NCI-H446 treated with DMSO at 0.1 percent for 48 hours (cell line): ENCODE measurements around the gene L3MBTL3.

Experiments used
- DNase-seq: peaks from one replicate; lab custom pipeline; 2025; lab: John Stamatoyannopoulos, UW

Gene L3MBTL3

DNA sequence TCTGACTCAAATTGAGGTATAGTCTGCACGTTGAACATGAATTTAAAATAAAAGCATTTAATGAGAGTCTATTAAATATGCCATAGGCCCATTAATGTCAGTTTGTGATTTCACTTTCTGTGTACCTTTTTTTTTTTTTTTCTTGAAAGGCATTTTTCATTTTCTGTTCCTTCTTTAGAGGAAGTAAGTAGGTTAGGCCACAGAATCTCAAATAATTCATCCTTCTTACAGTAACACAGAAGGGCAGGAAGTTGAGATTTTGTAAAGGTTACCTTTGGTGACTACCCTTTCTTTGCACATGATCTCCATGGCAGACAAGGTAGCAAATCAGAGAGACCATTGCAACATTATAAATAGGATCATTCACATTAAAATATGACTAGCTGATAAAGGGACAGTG lies 9.6 kb downstream of the L3MBTL3 start:
- DNase-seq = no peak

DNA sequence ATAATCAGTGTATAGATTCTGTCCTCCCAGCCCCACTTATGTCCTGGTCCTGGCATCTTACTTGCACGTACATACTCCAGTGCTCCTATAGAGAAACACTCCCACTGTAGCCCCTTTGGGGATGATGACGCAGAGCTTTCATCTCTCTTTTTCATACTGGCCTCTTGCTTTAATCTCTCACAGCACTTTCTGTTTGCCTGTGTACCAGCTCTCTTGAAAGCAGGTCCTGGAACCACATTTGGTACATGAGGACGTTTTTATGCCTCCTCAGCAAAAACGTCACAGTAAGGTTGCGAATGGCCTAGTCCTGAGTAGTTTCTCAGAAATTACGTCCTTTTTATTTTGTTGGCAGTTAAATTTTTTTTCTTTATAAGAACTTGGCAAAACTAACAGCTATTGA lies 10.8 kb downstream of the L3MBTL3 start:
- DNase-seq = no peak

DNA sequence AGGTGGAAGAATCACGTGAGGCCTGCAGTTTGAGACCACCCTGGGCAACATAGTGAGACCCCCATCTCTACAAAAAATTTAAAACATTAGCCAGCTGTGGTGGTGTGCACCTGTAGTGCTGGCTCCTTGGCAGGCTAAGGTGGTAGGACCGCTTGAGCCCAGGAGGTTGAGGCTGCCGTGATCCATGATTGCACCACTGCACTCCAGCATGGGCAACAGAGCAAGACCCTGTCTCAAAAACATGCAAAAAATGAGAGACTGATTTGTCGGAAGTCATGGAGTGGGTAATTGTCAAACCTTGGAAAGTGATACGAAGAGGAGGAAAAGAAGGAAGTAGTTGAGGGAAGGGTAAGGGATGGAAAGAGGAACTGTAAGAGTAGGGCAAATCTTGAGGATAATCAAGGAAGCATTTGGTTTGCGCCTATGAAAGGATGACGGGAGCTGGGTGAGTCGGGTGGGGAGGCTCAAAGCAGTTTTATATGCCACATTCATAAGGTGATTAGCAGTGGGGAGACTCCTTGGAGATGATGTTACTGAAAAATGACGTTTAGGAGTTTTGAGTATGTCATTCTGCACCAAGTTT lies 14.5 kb downstream of the L3MBTL3 start:
- DNase-seq = no peak

DNA sequence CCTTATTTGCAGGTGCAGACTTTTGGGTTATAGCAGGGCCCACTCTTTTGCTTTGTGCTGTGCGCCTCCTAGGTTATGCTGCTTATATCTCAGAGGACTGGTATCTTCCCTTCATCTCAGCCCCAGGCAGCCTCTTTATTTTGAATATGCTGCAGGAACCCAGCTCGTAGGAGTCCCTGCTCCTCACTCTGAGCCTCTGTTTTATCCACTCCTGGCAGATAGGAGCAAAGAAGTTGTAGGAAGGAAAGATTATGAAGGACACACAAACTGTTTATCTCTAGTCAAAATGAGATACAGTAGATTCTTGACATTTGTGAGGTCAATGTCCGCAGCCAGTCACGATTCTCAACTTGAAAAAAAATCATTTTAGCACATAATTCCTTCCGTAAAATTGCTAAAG lies 15.6 kb downstream of the L3MBTL3 start:
- no peak for DNase-seq

DNA sequence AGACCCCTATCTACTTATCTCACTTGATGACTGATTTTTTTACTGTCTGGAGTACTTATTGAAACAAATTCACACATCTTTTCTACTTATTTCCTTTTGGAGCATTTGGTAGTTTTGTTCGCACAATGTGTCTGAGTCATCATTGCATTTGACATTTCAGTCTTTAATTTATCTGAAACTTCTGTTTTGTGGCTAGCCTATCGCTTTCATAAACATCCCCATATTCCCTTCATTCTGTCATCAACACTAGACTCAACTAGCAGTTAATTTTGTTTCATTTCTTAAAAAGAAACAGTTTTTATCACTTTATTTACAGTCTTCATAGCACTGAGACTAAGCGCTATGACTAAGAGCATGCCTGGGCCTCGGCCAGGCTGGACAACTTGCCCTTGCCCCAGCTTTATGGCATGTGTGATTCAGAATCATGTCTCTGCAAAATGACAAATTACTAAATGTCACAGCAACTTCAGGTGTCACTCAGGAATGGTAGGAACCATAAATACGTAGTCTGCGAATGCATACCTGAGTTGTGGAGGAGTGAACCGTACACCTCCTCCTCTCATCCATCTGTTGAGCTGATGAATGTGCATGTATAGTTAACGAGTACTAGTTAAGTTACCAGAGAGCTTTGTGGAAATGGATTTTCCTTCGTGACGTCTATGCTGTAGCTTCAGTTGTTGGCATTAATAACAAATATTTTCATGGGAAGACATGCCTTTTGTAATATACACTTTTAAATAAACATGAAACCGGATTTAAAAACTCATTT lies 16.2 kb downstream of the L3MBTL3 start:
- no peak for DNase-seq

DNA sequence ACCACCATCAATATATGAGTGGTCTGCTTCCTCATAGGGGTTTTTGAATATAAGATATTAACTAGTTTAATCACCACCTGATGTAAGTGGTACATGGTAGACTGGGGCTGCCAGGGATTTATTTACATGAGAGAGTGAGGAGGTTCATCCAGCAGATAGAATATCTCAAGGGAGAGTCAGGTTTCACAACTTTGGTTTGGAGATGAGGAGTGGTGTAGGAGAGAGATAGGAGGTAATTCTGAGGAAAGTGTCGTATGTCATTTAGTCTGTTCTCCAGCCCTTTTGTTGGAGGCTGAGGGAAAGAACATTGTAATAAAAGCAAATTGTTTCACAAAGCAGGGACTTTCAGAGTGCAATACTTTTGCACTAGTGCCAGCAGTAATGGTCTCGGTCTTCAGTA lies 16.8 kb downstream of the L3MBTL3 start:
- no peak for DNase-seq

DNA sequence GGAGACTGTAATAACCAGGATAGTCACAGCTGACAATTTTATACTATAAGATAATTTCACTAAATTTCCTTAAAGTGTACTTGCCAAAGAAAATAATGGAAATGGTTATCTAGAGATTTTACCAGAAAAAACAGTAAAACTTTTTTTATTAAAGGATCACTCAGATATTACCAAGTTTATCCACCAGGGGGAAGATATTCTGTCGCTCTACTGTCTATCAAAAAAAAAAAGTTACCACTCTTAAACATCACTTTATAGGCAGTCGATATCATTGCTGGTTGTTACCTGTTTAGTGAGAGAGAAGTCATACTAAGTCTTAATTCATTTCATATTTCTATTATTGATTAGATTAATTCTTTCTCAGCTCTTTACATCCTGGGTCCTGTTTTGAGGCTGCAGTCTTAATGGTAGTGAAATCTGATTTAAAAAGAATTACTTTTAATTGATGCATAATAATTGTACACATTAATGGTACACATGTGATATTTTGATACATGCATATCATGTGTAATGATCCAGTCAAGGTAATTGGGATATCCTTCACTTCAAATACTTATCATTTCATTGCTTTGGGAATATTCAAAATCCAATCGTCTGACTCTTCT lies 18.9 kb downstream of the L3MBTL3 start:
- DNase-seq = no peak

DNA sequence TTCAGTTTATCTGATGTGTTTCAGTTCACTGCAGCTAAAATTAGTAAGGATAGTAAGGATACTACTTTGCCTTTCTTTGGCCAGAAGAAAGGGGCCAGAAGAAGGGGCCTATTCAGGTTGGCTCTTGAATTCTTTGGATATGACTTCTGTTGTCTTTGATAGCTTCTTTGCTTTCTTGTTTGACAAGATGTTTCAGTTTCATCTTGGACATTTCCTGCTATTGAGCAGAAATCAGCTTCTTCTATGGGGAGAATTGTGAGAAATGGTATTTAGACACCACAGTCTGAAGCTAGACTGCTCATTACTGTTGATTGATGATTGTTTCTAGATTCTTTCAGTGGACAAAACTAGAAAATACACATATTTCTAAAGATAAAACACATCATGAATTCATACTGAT lies 23.2 kb downstream of the L3MBTL3 start:
- no peak for DNase-seq

DNA sequence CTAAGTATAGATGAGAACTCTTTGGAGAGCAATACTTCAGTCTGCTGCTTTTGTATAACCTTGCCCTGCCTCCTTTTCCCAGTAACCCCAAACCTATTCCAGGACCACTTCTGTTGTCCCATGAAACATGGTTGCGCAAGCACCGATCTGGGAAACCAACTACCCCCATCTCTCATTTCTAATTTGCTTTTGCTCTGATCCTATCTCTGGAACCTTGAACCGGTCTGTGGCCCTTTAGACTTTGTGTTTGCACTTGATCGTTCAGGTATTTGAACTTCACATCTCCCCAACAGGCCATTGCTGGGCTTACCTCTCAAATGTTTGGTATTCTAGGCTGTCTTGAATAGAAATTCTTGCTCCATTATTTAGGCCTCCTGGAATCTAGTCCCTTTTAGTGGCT lies 25.0 kb downstream of the L3MBTL3 start:
- DNase-seq = no peak

DNA sequence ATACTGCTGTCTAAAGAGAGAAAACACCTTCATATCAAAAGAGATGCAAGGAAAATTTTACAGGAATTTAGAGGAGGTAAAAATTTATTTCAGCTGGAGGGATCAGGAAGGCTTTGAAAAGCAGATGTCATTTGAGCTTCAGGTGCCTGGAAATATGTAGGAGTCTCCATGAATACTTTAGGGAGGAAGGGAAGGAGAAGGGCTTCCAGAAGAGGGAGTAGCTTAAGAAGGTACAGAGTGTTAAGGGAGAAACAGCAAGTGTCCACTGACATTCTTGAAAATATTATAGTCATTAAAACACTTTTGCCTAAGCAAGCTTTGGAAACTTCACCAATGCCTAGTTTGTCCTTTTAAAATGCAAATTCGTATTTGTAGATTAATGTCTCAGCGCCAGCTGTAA lies 27.2 kb downstream of the L3MBTL3 start:
- no peak for DNase-seq

DNA sequence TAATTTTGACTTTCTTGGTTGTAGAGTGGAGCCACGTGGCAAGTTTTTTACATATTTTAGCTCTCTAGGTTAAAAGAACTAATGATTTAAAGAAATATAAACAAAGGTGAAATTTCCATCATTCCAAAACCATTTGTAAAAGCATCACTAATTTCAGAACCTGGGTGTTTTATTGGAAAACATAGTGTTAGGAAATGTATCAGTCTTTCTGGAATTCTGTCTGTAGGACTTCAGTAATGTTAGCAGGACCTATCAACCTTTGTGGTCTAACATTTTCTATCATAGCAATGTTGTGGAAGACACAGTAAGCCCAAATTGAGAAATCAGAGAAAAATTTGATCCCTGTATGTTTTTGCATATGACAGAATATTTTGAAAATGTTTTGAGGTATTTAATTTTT lies 28.3 kb downstream of the L3MBTL3 start:
- DNase-seq = no peak

DNA sequence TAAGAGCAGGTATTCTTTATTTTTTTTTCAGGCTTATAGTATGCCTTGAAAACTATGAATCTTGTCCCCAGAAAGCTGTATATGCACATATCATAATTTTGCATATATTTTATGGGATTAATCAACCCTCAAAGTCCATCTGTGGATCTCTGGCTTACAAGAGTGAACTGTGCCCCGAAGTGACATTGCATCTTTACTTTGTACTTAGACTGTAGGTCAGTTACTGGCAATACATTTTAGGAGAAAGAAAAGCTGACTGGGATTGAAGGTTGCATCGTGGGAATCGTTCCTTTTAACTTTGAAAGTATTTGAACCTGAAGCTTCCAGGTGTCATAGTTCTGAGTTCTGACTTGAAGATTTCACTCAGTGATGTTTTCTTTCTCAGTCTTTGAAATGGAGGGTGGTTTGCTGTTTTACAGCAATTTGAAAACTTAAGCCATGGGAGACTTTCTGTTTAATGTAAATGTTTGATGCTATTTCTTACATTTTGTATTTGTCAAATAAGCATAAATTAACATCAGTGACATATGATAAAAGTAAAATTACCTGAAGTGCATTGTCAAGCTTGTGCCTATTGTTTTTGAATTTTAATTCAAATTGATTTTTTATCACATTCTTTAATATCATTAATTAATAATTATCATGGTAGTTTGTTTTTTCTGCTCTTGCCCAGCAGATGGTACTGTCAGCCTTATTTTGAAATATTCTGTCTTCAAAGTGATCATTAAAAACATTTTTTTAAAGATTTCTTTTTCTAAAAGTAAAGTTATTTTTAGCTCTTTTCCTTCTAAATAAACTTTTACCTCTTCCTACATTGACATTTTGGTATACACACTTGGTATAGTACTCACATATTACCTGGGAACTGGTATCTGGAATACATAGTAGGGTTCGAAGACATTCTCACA lies 29.0 kb downstream of the L3MBTL3 start:
- DNase-seq = no peak

DNA sequence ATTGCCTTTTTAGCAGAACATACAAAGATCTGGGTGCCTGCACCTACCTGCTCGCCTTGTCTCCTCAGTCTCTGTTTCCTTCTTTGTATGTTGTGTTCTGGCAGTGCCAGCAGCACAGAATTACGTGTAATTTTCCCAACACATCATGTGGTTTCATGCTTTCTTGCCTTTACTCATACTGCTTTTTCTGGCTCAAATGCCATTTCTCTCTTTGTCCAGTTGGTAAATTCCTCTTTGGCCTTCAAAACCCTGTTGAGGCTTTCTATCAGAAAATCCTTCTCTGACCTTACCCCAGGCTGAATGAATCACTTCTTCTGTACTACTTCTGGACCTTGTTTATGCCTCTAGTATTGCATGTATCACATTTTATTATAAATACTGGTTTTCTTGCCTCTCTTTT lies 31.8 kb downstream of the L3MBTL3 start:
- no peak for DNase-seq

DNA sequence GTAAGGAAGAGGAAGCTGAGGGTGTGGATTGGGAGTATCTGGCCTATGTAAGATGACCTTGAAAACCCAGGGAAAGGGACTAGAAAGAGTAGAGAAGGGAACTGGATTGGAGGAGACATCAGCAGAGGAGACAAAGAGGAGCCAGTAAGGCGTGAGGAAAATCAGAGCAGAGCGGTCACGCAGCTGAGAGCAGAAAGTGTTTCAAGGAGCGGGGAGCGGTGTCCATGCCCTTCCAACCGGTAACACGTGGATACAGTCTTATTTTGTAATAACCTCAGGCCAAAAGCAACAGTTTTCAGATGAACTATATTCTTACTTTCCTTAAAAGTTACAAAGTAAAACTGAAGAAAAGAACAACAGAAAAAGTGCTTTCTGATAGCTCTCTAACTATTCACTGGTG lies 36.3 kb downstream of the L3MBTL3 start:
- no peak for DNase-seq

DNA sequence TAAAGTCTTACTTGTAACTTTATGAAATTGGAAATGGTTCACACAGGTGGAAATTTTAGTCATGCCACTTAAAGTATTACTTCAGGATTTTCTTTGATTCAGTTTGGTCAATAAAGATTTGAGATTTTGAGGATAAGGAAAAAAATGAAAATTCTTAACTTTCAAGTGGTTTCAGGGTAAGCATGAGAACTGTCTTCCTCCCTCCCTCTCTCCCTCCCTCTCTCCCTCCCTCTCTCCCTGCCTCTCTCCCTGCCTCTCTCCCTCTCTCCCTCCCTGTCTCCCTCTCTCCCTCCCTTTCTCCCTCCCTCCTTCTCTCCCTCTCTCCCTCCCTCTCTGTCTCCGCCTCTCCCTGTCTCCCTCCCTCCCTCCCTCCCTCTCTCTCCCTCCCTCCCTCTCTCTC lies 36.9 kb downstream of the L3MBTL3 start:
- DNase-seq = no peak

DNA sequence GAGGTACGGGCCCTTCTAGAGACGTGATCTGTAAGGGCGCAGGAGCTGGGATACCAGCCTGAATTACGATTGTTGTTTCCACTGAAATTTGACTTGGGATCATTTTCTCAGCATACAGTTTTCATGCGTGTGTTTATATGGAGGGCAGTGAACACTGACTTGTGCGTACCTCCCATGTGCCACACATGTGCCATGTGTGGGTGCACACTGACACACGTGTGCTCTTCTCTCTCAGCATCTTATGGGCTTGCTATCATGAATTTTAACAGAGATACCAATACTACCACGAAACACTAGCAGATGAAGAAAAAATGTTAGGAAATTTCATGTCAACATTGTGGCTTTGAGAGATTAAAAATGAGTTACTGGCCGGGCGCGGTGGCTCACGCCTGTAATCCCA lies 39.1 kb downstream of the L3MBTL3 start:
- no peak for DNase-seq

DNA sequence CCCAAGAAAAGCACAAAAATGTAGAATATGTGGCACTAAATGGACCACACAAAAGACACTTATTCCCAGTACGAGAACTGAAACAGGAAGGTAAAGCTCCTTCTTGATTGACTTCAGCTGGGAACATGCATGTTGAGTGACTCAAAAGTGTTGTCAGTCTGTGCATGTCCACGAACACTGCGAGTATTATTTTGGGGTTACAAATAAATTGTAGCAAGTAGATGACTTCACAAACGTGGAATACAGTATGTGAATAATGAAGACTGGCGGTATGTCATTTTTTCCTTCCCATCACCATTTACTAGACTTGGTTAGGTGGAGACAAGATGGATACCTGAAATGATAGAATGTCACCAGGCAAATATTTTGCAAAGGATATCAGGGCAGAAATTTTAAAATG lies 45.4 kb downstream of the L3MBTL3 start:
- DNase-seq = no peak

DNA sequence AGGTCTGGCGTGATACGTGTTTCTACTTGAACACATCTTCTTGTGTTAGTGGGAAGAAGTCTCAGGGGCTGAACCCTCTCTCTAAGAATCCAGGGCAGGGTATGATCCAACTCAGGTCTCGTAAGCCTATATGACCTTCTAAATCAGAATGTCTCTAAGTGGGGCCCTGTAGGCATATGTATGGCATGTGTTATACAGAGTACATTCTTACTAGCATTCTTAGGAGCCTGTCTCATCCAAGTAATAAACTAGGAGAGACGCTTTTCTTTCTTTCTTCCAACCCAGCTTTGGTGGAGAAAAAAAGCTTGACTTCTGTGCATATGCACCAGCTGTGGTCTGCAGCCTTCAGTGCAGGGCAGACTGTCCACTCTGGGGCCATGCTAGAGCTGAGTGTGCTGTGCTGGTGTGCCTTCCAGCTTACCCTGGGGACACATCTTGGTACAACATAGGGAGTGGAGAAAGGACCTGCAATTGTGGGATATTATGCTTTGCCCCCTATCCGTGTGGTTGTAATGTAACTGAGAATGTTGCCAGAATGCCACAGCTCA lies 47.3 kb downstream of the L3MBTL3 start:
- no peak for DNase-seq

DNA sequence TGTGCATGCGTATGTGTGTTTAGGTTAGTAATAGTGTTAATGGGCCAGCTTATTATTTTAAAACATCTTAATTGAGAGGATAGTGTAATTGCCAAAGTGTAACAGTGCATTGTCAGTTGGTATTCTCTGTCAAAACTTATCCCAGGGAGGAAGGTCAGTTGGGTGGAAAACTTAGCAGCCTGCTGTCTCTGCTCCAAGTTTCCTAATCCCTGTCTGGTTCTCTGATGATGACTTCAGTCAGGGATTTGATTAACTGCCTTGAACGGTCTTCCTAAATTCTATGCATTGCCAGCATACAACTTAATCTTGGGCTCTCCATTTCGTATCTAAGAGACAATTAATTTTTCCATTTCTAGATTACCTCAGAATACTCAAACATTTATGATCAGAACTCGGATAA lies 51.1 kb downstream of the L3MBTL3 start:
- DNase-seq = no peak

DNA sequence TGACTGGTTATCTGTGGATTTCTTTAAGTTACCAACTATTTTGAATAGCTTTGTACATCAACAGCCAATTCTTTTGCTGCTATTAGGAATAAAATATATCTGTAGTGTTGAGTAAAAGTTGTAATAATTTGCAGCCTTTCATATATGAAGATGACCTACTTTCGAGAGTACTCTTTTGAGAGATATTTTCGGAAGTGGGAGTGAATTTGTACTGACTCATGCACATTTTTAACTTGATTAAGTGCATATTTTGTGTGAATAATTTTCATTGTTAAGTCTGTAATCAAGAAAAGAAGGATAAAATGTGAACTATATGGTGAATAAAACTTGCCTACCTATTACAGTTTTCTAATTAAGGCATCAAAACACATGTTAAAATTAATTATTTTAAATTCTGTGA lies 51.9 kb downstream of the L3MBTL3 start:
- DNase-seq = no peak

DNA sequence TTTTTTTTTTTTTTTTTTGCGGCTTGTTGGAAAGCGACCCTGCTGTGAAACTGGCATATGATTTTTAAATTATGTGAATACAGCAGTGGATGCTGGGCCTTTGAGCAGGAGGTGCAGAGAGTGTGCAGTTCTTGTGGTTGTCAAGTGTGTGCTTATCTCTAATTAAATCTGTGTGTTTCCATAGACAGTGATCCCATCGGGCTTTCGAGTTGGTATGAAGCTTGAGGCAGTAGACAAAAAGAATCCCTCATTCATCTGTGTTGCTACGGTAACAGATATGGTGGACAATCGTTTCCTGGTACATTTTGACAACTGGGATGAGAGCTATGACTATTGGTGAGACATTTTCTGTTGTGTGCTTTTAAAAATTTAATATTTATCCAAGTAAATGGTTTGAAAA lies 52.4 kb downstream of the L3MBTL3 start:
- DNase-seq = no peak

DNA sequence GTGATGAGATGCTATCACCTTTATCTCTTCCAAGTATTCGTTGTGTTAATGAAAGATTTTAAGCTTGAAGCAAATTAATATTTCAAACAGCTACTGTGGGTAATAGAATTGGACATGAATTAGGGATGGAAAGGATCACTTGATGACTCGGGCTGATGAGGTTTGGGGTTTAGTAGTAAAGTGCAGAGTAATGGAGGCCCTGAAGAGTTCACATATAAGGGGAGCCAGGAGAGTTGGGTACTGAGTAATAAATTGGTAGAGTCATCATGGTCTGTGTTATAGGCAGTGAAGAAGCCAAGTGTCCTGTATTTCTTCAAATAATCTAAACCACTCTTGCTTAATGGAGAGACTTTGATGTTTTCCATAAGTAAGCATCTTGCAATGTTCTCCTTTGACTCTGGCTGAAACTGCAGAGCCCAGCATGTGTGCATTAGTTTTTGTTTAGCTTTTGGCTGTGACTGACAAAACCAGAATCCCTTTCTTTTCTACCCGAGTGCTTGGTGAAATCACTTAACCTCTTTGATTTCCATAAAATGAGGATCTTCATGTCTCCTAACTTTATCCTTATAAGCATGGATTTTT lies 57.6 kb downstream of the L3MBTL3 start:
- no peak for DNase-seq
